H1 (cell line): ENCODE results near the gene SMG1. TPM values are rescaled to one million over a fixed set of nuclear protein-coding genes. Genes with fewer than 3 reads are reported as not detected.

ENCODE experiments used
- CTCF ChIA-PET: fragments of 300-600 bp; sonication (Branson Sonifier 250); formaldehyde crosslinking; loops from one replicate; lab custom pipeline; 2021; ENCODE audit not compliant: partially characterized antibody; lab: Charles Lee
- POLR2A ChIA-PET: fragments of 300-600 bp; sonication (Branson Sonifier 250); formaldehyde crosslinking; loops from one replicate; lab custom pipeline; 2021; ENCODE audit warnings: inconsistent platforms; ENCODE audit not compliant: partially characterized antibody; lab: Charles Lee
- DNase-seq, 2 experiments: peaks; one replicate each; pipeline versions ENCODE4 v3.0.0 to v3.0.0-alpha.2; 2010 to 2022; ENCODE audit warnings: low spot score in 2 of 2, low read depth in 1 of 2, mixed read lengths in 1 of 2
- FAIRE-seq: peaks from 2 replicates; lab custom pipeline; 2011; peaks lifted over from hg19 to GRCh38; lab: Jason Lieb, UNC
- H2AFZ ChIP-seq: 2 replicates; pipeline ENCODE4 v1.8.1; 2012; ENCODE audit warnings: low read length, inconsistent platforms
- H2AK5ac ChIP-seq: 2 replicates; pipeline ENCODE4 v1.6.1; 2013; ENCODE audit warnings: low read depth, low read length
- H2BK120ac ChIP-seq: replicated peaks from 2 replicates; pipeline ENCODE3; 2013; ENCODE audit warnings: low read depth, low read length, inconsistent platforms
- H2BK12ac ChIP-seq: 2 replicates; pipeline ENCODE4 v1.6.1; 2013; ENCODE audit warnings: low read depth, low read length
- H2BK15ac ChIP-seq: 2 replicates; pipeline ENCODE4 v1.6.1; 2013; ENCODE audit warnings: low read length
- H2BK20ac ChIP-seq: 2 replicates; pipeline ENCODE4 v1.6.1; 2013; ENCODE audit warnings: low read length
- H2BK5ac ChIP-seq: 2 replicates; pipeline ENCODE4 v1.6.1; 2013; ENCODE audit warnings: low read depth, low read length
- H3K14ac ChIP-seq: 2 replicates; pipeline ENCODE4 v1.6.1; 2013; ENCODE audit warnings: inconsistent platforms; ENCODE audit not compliant: insufficient read length
- H3K18ac ChIP-seq: 2 replicates; pipeline ENCODE4 v1.6.1; 2013; ENCODE audit warnings: low read length; ENCODE audit errors: extremely low read depth
- H3K23ac ChIP-seq: 2 replicates; pipeline ENCODE4 v1.6.1; 2013; ENCODE audit warnings: inconsistent platforms; ENCODE audit not compliant: insufficient read length
- H3K23me2 ChIP-seq: 2 replicates; pipeline ENCODE4 v1.6.1; 2013; ENCODE audit warnings: low read depth, low read length
- H3K27ac ChIP-seq: 2 replicates; pipeline ENCODE4 v1.6.1; 2011; ENCODE audit warnings: low read depth, low read length, inconsistent platforms
- H3K27me3 ChIP-seq, 4 experiments: replicated peaks in 1 of 4; 1 replicate in 1 of 4; 2 replicates in 3 of 4; pipeline versions ENCODE4 v1.6.1 to v1.8.1; 2011 to 2013; ENCODE audit warnings: low read length in 3 of 4, mild to moderate bottlenecking in 3 of 4, inconsistent platforms in 2 of 4, mixed read lengths in 2 of 4, moderate library complexity in 1 of 4; ENCODE audit not compliant: control insufficient read depth in 3 of 4, insufficient read depth in 3 of 4; ENCODE audit errors: extremely low read depth in 1 of 4
- H3K36me3 ChIP-seq, 4 experiments: 2 replicates each; pipeline versions ENCODE4 v1.6.1 to v1.8.1; 2011 to 2013; ENCODE audit warnings: mild to moderate bottlenecking in 4 of 4, low read length in 3 of 4, moderate library complexity in 2 of 4, control low read depth in 1 of 4, inconsistent platforms in 1 of 4; ENCODE audit not compliant: insufficient read depth in 4 of 4, control insufficient read depth in 2 of 4
- H3K4ac ChIP-seq: replicated peaks from 2 replicates; pipeline ENCODE3; 2013; ENCODE audit warnings: low read length, low read depth, mixed read lengths, inconsistent platforms; ENCODE audit not compliant: insufficient read length
- H3K4me1 ChIP-seq, 4 experiments: replicated peaks in 1 of 4; 1 replicate in 1 of 4; 2 replicates in 3 of 4; pipeline versions ENCODE4 v1.6.1 to v1.8.1; 2011 to 2013; ENCODE audit warnings: low read length in 3 of 4, inconsistent platforms in 2 of 4, mixed read lengths in 1 of 4; ENCODE audit not compliant: insufficient read depth in 4 of 4, control insufficient read depth in 3 of 4
- H3K4me2 ChIP-seq, 2 experiments: 2 replicates each; pipeline versions ENCODE4 v1.6.1 to v1.8.1; 2011 to 2013; ENCODE audit warnings: low read depth in 2 of 2, low read length in 2 of 2, control low read depth in 1 of 2, inconsistent platforms in 1 of 2, mild to moderate bottlenecking in 1 of 2; ENCODE audit not compliant: insufficient read depth in 1 of 2
- H3K4me3 ChIP-seq, 4 experiments: fragments of 200-600, 300-600 bp in 1 of 4; sonication (generic), shearing (Covaris generic), sonication (Bioruptor Twin) in 1 of 4; 2 replicates each; pipeline versions ENCODE4 v1.5.1 to v1.8.1; 2011 to 2016; ENCODE audit warnings: low read length in 4 of 4, low read depth in 3 of 4, control low read depth in 2 of 4, inconsistent platforms in 2 of 4, mild to moderate bottlenecking in 2 of 4, mixed read lengths in 1 of 4, moderate library complexity in 1 of 4; ENCODE audit not compliant: insufficient read depth in 2 of 4; ENCODE audit errors: extremely low read depth in 1 of 4
- H3K56ac ChIP-seq: replicated peaks from 2 replicates; pipeline ENCODE3; 2013; ENCODE audit warnings: low read depth, mild to moderate bottlenecking, mixed read lengths, low read length, inconsistent platforms; ENCODE audit not compliant: insufficient read length
- H3K79me1 ChIP-seq: 2 replicates; pipeline ENCODE4 v1.6.1; 2013; ENCODE audit warnings: low read depth, low read length, control low read depth
- H3K79me2 ChIP-seq, 2 experiments: 2 replicates each; pipeline versions ENCODE4 v1.6.1 to v1.8.1; 2012 to 2013; ENCODE audit warnings: low read length in 2 of 2, mild to moderate bottlenecking in 2 of 2, inconsistent platforms in 1 of 2; ENCODE audit not compliant: insufficient read depth in 2 of 2, control insufficient read depth in 1 of 2
- H3K9ac ChIP-seq, 4 experiments: replicated peaks in 1 of 4; 1 replicate in 1 of 4; 2 replicates in 3 of 4; pipeline versions ENCODE4 v1.6.1 to v1.8.1; 2011 to 2013; ENCODE audit warnings: low read depth in 3 of 4, low read length in 3 of 4, control low read depth in 2 of 4, mild to moderate bottlenecking in 2 of 4, moderate library complexity in 2 of 4, inconsistent platforms in 1 of 4; ENCODE audit errors: extremely low read depth in 1 of 4
- H3K9me3 ChIP-seq, 2 experiments: 2 replicates each; pipeline versions ENCODE4 v1.6.1 to v1.8.1; 2012 to 2013; ENCODE audit warnings: mild to moderate bottlenecking in 2 of 2, moderate library complexity in 2 of 2, control low read depth in 1 of 2, inconsistent platforms in 1 of 2, low read depth in 1 of 2, low read length in 1 of 2, mixed read lengths in 1 of 2; ENCODE audit not compliant: insufficient read depth in 2 of 2
- H4K20me1 ChIP-seq, 2 experiments: replicated peaks in 1 of 2; 2 replicates each; pipeline versions ENCODE3 to v1.8.1; 2011 to 2013; ENCODE audit warnings: inconsistent platforms in 2 of 2, low read length in 2 of 2, mild to moderate bottlenecking in 1 of 2; ENCODE audit not compliant: insufficient read depth in 2 of 2, control insufficient read depth in 1 of 2
- H4K5ac ChIP-seq: 2 replicates; pipeline ENCODE4 v1.6.1; 2013; ENCODE audit warnings: low read length, low read depth, mixed read lengths, inconsistent platforms; ENCODE audit not compliant: insufficient read length
- H4K8ac ChIP-seq: 2 replicates; pipeline ENCODE4 v1.8.0; 2013; ENCODE audit warnings: mild to moderate bottlenecking, moderate library complexity, low read length, inconsistent platforms; ENCODE audit not compliant: insufficient read depth; ENCODE audit errors: extremely low read depth
- H4K91ac ChIP-seq: replicated peaks from 2 replicates; pipeline ENCODE3; 2013; ENCODE audit warnings: low read length, mixed read lengths, inconsistent platforms; ENCODE audit not compliant: insufficient read length
- CBX5 ChIP-seq: fragments of 300-800, 300-1000 bp; sonication (generic); IDR thresholded peaks from 2 replicates; pipeline ENCODE4 v1.7.1; 2016; ENCODE audit warnings: antibody characterized with exemption, low read length, low read depth
- RAD21 ChIP-seq, 2 experiments: IDR thresholded peaks in 1 of 2; conservative IDR thresholded peaks in 1 of 2; 2 replicates each; pipeline ENCODE4 v1.6.1; 2011; ENCODE audit warnings: low read depth in 2 of 2, low read length in 2 of 2, improper control_type of control experiment in 1 of 2, inconsistent platforms in 1 of 2, mild to moderate bottlenecking in 1 of 2, moderate library complexity in 1 of 2
- WGBS, 2 experiments: shearing (Covaris generic) in 1 of 2; methylation state at CpG; one replicate each; pipeline versions ENCODE4 v1.1.6 to v1.1.7; 2013 to 2015; ENCODE audit warnings: low lambda C conversion rate in 2 of 2, mixed read lengths in 2 of 2, inconsistent platforms in 1 of 2, low coverage in 1 of 2, missing lambda C conversion rate in 1 of 2; ENCODE audit not compliant: insufficient replicate concordance in 2 of 2, insufficient coverage in 1 of 2, insufficient read length in 1 of 2; ENCODE audit errors: extremely low coverage in 1 of 2, missing lambda C conversion rate in 1 of 2; 5-methylcytosine and 5-hydroxymethylcytosine counted together
- polyA plus RNA-seq, 7 experiments: library from polyadenylated mRNA; depleted of rRNA in 3 of 7; stranded (reverse) in 5 of 7; unstranded in 2 of 7; fragments of >200 nt in 5 of 7; fragments of 200-250 nt in 2 of 7; gene quantifications; 1 replicate in 5 of 7; 2 replicates in 1 of 7; 4 replicates in 1 of 7; pipeline versions ENCODE4 v1.2.1 to v1.2.3, GENCODE V29; 2011 to 2013; ENCODE audit warnings: missing spikeins in 2 of 7, mixed read lengths in 2 of 7
- total RNA-seq: library from RNA; stranded (reverse); fragmentation: NEBNext Ultra II Directional; extraction: Animal tissue kit (Norgen Biotek cat#: 25700); gene quantifications from 2 replicates; pipeline ENCODE4 v1.2.1, GENCODE V29; 2021

SMG1 gene
- total and polyA plus RNA-seq, 2 of the 8 experiments (the other 6 are each of a cell fraction or from before 2014, with no cell fraction given) = 14.9 to 90.6 TPM

GRCh38 chr16:18943414-18943813 is 17.2 kb upstream of the SMG1 start:
- POLR2A ChIA-PET = interaction anchor here (1.3 to 2.6 kb wide), 3 partner anchors 141 to 160 kb away, joined by 3 to 6 read pairs (median 3); partner anchors contain the start of genes ARL6IP1 and RPS15A
- WGBS, 2 experiments = 89% methylated on average over 7 of the region's 7 CpGs; no CpG with 5 or more reads in 1 of the 2 experiments
- H2BK5ac ChIP-seq = no peak overlapping the region

More at GRCh38 chr16:18943414-18943813, 17.2 kb upstream of the SMG1 start:
- Histone ChIP-seq H4K91ac (no peak overlapping the region), H2AK5ac (no peak overlapping the region), H2BK12ac (no peak overlapping the region), H3K4me3 (no peak overlapping the region), H2AFZ (no peak overlapping the region), H3K79me1 (no peaks in the 10 kb centered on the region), H4K5ac (no peak overlapping the region), H3K4me1 (peaks cover 0 to 4% (median 0%) of the 10 kb centered on the region in 4 experiments; a peak in 2 of 7 replicates), H3K36me3 (no peaks in the 10 kb centered on the region), H3K4ac (no peak overlapping the region), H3K9me3 (no peaks in the 10 kb centered on the region), H3K14ac (no peak overlapping the region), H3K18ac (no peak overlapping the region), H2BK20ac (no peak overlapping the region), H2BK120ac (no peak overlapping the region), H3K23ac (no peak overlapping the region), H3K56ac (no peak overlapping the region), H3K9ac (no peak overlapping the region), H3K79me2 (no peaks in the 10 kb centered on the region), H4K20me1 (no peaks in the 10 kb centered on the region), H3K27me3 (no peaks in the 10 kb centered on the region), H3K23me2 (no peaks in the 10 kb centered on the region), H2BK15ac (no peak overlapping the region), H3K4me2 (no peak overlapping the region), H3K27ac (no peak overlapping the region), H4K8ac (no peak overlapping the region)
- FAIRE-seq (no peak), DNase-seq (no peak)
- CTCF ChIA-PET = interaction anchor here (1.3 kb wide), 1 partner anchor 15 kb away, joined by 3 read pairs; no protein-coding TSS in a partner anchor
- TF ChIP-seq CBX5 (no peak), RAD21 (IDR thresholded peaks at IDR 0.05 in 1 of 2, conservative IDR thresholded peaks at IDR 0.05 in 1 of 2; ENCODE audit: low read depth in 2 of 2, low read length in 2 of 2) (peak in 1 of 2 experiments; percentile 23; a peak in 1 of 4 replicates)
